Activated naive CD4-positive, alpha-beta T cell treated with anti-CD3 and anti-CD28 coated beads, Interleukin-2, amount 10 ng/mL, durations not matched to agents 5 hours and 36 hours (primary cell): Measurements from ENCODE around the gene MUC13. TPM values are rescaled to one million over a fixed set of nuclear protein-coding genes. Genes with fewer than 3 reads are reported as not detected.

Experiments
- total RNA-seq, 2 experiments: library from RNA; stranded (reverse); gene quantifications; one replicate each; pipeline ENCODE4 v1.2.3, GENCODE V29; 2021

The MUC13 gene
- total RNA-seq = not detected

GRCh38 chr3:124934577-124934976, at the start of gene MUC13:
Gene MUC13 (minus strand): TSS chr3:124934751. CDS start chr3:124934712, 39 bp downstream.

DNA sequence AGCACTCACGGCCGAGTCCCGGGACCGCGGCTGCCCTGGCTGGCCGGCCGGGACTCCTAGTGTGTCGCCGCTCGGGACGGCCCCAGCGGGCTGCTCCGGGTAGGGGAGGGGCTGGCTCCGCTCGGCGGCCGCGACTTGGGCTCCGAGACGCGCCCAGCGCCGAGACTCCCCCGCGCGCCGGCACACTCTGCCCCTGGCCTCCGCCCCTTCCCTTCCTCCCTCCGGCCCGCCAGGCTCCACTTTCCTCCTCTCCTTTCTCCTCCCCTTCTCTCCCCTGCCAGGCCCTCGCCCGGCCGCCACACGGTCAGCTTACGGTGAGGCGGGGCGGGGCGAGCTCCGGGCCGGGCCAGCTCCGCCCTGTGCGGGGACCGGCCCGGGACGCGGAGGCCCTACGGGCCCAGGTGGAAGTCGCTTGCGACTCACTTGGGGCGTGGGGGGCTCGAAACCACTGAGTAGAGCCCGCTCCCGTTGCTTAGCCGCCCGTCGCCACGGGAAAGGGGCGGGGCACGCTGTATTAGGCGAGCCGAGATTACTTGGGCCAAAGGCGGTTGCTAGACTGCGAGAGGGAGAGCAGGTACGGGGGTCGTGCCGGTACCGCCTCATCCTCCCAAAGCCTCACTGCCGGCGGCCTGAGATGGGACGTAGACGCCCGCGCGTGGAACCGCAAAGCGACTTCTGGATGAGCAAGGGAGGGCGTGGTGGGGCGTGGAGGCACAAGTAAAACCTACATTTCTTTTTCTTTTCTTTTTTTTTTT, 47.2 kb downstream of the MUC13 start, which contains the start of gene ITGB5:
Gene ITGB5, minus strand, starts transcription at position 189 of the 755 bp plus-strand sequence. CDS start 365 bp downstream, outside the sequence.

Other genes starting within 250 kb of the MUC13 start
- 10 to 100 TPM; 27.3 to 34.6 TPM for gene UMPS, start 204.3 kb downstream of the MUC13 start, total RNA-seq
- gene ITGB5, start 47.4 kb downstream of the MUC13 start, total RNA-seq = not detected
- 10 to 100 TPM; 44.6 to 48.1 TPM for gene HEG1, start 121.2 kb upstream of the MUC13 start, total RNA-seq